Activated CD8-positive, alpha-beta memory T cell treated with anti-CD3 and anti-CD28 coated beads, Interleukin-2, amount 50 U/mL, for 24 hours (primary cell): ENCODE results near the gene TC2N.
A peak's percentile ranks its signal among the peaks of the same experiment; 100 is the strongest.
"Not testable (repeated sequence)": the region's sequence is repeated elsewhere in the genome, so short reads cannot be mapped to it uniquely, and the experiment has no call there.

Experiments
- DNase-seq: peaks from one replicate; pipeline ENCODE4 v3.0.0-alpha.2; 2020; ENCODE audit errors: extremely low read depth

The TC2N gene

DNA sequence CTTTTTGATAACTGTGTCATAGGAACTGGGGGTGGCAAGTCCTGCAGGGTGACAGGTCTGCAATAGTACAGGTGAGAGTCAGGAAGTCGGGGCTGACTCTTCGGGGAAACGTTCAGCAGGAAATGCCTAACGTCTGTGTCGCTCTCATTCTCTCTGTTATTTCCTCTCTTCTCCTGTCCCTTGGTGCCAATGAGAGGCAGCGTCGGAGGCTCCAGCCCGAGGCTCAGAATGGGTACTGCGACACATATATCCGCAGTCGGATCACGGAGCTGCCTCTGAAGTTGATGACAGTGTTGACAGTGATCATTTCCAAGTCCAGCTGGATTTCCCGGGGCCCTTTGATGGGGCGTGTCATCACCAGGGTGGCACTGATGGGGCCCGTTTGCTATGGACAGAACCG lies 2.7 kb upstream of the TC2N start:
- no peak for DNase-seq

DNA sequence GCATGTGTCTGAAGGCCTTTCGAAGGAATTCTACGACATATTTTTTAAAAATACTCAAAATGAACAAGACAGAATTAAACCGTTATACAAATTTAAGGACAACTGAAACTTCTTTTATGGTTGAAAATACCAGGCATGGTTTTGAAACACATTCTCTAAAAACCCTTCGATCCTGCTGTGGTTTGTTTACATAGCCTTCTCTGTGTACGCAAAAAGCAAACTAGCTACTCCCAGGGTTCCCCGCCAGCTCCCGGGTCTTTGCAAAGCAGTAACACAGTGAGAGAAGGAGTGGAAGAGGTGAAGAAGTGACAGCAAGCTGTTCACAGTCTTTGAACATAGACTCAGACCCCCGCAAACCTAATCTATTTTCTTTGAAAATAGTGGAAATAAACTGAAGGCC lies 2.2 kb upstream of the TC2N start:
- DNase-seq, result no peak

DNA sequence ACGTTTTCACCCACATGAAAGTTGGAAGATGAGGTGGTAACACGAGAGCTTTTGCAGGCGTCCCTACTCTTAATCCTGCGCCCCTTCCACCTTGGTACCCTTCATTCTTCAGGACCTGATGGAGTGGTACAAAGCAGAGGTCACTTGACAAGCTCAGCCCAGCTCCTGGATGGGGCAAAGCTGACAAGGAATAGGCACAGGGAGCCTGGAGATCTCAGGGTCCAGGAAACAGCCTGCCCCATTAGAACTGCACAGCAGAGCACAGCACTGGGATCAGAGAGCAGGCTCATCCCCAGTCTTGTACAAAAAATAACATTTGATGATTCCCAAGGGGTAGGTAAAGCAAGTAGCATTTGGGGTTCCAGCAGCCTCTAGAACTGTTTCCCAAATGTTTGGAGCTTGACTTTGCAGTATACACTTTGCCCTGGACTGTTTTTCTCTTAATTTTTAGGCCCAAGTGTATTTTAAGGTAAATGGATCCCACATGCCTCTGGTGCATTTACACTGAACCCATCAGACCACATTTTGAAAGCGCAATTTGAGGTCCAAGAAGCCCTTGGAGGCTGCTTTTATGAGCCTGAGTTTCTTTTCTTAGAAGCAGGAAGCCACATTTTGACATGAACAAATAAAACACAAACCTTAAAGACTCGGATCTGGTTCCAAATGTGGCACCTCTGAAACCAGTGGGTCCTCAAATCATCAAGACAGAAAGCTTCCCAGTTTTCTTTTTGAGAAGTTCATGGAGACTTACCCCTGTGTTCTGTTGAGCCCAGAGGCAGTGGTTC lies 633 bp downstream of the TC2N start:
- no peak for DNase-seq

DNA sequence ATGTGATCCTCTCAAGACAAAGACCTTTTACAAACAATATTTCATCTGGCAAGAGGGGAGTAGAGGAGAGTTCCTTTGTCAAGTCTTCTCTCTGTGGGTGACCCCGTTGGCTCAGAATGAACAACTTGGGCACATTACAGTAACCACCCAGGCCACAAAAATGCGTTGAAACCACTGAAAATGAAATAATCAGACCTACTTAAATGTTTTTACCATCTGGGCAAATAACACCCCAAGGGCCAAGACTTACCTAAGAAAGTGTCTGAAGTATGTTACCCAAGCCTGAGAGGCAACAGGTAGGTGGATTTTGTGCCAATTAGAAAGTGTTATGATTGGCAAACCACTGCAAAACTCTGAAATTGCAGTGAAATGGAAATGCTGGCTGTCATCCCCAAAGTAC lies 1.3 kb downstream of the TC2N start:
- no peak for DNase-seq

DNA sequence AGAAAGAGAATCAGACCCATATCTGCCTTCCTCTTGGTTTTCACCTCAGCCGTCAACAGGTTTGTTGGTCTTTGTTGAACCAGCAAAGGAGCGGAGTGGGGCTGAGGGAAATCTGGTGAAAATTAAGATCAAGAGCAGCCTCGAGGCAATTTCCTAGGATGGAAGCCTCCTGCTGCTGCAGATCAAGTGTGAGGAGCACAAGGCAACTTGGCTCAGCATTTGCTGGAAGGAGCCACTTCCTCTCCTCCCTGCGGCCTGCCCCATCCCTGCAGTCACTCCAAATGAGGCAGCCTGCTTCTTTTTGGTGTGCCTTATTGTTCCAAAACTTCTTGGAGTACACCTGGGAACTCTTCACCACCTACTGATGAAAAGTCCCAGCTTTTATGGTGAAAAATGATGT lies 4.9 kb downstream of the TC2N start:
- DNase-seq, result no peak

DNA sequence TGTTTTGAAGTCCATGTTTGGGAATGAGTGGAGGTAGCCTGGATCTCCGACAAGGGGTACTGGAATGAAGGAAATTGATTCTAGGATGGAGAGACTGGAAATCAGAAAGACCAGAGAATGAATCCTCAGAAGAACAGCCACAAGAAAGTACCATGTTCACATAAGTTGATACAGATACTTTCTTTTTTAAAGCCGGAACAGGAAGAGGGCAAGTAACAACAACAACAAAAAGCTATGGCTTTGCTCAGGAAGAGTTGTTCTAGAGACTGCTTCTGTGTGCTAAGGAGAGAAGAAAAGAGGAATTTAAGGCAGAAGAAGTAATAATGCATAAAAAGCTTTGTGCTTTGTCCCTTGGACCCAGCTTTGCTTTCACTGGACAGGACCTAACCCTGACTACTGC lies 6.2 kb downstream of the TC2N start:
- DNase-seq, result no peak

DNA sequence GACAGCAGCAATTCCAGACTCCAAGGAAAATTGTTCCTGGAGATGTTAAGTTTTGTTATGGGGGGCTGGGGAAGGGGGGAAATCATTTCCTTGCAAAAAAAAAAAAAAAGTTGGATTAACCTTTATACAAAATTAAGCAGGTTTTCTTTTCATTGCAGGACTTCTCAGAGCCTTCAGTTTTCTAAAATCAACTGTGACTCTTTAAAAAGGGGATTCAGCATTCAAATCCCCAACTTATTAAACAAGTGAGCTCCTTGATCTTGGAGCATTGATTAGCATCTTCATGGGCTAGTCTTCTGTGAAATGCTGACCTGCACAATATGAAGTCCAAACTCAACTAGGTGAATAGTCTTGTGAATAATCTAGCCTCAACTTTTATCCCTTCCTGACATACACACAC lies 7.1 kb downstream of the TC2N start:
- DNase-seq, result no peak

DNA sequence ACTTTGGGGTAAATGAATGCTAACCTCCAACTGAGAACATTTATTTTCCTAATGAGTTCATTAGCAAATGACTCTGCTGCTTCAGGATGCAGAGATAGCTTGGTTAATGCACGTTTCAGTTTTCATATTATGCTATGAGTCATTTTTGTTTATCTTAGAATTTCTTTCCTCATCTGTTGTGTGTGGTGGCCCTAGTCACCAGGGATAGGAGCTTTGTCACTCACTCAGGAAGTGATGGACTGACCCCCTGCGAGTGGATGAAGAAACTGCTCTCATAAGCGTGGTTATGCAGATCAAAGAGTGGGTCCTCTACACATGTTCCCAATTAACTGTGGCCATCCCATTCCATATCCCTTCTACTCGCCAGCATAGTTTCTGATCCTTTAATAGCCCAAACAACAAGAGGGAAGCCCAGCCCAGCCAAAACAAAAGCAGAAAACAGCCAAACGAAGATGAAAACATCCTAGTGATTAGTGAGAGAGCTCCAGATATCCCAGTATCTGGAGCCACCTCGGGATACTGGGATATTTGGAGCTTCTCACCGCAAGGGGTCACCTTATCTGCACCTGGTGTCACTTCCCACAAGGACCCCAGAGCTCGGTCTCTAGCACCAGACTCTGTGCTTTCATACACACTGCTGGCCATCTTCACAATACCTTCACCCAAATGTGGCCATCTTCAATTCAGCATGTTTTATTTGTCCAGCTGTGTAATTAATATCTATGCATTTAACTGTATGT lies 8.6 kb downstream of the TC2N start:
- no peak for DNase-seq

DNA sequence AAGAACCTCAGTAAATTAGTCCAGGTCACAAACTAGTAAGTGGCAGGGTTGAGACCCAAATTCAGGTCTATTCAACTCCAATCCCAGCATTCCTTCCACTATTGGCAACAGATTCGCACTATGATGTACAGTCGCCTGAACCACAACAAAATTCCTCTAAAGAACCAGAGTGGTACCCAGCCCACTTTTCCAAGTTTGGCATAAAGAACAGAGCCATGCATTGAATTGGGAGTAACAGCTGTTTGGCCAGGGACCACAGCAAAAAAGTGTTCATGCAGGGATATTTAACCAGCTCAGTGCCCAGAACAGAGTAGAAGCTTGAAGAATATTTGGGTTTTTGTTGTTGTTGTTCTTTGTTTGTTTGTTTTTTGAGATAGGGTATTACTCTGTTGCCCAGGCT lies 9.7 kb downstream of the TC2N start:
- DNase-seq, result no peak

DNA sequence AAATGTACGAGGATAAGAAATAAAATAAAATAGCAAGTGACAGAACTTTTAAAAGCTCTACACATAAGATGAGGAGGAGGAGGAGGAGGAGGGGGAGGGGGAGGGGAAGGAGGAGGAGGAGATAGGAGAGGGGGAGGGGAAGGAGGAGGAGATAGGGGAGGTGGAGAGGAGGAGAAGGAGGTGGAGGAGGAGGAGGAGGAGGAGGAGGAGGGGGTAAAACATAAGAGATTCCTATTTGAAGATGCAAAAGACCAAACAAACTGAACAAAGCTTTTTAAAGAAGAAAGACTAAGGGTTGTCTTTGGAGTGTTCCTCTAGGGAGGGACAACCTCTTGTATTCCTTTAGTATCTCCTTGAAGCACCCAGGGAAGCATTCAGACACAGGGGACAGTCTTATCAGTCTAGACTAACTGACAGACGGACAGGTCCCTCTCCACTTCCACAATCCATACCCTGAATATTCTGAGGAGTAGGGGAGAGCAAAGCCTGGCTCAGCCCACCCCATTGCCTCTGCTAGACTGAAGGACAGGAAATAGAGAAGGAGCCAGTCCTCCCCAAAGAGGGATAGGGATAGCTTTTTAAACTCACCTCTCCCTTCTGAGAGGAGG lies 12.9 kb downstream of the TC2N start:
- DNase-seq, result no peak

DNA sequence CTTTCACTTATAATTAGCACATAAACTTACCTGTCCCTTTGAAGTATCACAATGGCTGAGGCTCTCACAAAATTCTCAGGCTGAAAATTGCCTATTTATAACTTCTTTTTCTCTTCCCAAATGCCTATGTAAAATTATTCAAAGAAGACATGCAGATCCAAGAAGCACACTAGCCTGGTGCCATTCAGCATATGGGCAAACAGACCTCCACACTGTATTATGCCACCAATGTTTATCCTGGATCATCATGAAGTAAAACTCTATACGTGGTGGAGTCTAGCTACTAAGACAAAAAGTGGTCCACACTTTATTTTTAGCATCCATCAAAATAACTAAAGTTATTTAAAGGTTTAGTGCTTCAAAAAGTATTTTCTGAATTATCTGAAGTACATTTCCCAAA lies 15.8 kb downstream of the TC2N start:
- no peak for DNase-seq

DNA sequence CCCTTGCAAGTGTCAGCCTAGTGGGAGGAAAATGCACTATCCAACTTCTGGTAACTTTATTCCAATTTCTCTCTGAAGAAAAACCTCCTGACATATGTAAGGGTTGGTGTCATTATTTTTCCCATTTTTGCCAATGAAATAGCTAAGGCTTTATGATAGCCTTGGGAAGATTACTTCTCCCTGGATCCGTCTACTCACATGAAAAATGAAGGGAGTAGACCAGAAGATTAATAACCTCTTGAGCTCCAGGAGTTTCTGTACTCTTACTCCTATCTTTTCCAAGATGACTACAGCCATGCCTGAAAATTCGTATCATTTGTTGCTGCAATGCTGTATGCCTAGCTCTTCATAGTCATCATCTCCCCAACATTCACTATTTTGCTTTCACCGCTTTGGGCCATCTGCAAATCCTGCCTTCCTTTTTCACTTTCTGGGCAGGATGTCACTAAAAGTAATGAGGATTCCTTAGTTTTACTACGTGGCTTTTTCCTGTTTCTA lies 18.8 kb downstream of the TC2N start:
- no peak for DNase-seq

DNA sequence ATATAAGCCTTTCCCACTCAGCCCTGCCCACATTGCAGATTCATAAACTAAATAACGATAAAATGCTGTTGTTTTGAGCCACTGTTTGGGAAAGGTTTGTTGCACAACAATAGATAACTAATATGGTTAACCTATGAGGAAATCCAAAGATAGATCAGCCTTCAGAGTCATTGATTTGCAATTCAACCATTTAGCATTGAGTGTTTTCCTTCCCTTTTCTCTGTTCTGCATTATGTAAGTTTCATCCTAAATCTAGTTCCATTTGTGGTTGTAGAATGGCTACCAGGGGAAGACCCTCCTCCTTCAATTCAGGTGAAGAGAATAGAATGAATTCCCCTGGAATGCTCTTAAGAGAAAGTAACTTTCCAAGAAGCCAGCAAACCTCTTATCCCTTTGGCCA lies 19.6 kb downstream of the TC2N start:
- no peak for DNase-seq

DNA sequence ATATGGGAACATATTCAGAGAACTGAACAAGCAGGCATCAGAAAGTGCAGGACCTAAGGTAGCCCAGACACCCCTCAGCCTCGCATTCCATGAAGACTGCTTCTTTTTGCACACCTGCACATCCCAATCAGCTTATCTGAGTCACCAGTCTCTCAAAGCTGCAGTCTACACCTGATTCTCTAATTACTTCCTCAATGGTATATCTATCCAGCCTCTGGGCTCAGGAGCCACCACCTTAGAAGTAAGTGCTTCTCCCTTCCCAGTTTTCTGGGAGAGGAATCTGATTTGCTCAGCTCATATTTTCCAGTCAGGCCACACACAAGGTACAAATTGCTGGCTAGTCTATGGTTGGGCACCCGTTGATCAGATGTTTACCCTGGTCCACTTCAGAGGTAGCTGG lies 21.7 kb downstream of the TC2N start:
- DNase-seq, result no peak

DNA sequence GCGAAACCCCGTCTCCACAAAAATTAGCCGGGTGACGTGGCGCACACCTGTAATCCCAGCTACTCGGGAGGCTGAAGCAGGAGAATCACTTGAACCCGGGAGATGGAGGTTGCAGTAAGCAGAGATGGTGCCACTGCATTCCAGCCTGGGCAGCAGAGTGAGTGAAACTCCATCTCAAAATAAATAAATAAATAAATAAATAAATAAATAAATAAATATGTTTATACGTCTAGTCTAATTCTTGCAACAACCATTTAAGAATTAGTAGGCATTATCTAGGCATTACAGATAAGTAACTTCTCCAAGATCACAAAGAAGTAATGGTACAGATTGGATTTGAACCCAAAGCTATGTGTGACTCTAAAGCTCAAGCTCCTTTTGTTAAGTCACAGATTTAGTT lies 22.3 kb downstream of the TC2N start:
- not testable (repeated sequence) for DNase-seq

DNA sequence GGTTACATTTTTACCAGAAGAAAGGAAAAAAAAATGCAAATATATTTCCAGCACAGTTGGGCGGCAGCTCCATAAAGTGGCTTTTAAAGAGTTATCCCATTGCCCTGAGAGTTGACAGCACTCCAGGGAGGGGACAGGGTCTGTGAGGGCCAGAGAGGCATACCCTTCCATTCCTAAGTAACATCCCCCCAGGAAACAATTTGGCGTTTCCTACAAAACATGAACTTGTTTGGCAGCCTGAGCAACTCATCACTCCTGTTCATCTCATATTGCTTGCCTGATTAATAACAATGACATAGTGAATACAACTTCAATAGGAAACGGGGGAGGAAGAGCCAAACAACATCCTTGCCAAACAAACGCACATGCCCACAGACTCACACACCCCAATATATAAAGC lies 23.3 kb downstream of the TC2N start:
- no peak for DNase-seq

DNA sequence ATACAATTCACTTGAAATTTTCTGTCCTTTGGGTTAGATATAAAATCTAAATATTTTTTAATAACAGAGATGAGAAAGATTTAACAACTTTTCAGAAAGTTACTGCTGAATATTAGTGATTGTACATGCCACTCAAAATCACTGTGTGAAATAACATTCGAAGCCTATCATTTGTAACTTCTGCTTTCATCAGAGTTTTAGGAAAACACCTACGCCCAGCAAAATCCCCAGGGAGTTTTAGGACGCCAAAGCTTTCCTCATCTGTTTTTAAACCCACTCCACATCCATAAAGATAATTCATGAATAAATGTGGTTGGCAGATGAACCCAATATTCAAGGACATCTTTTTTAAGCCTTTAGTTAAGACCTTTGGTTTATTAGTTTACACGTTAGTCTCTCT lies 23.9 kb downstream of the TC2N start:
- no peak for DNase-seq

DNA sequence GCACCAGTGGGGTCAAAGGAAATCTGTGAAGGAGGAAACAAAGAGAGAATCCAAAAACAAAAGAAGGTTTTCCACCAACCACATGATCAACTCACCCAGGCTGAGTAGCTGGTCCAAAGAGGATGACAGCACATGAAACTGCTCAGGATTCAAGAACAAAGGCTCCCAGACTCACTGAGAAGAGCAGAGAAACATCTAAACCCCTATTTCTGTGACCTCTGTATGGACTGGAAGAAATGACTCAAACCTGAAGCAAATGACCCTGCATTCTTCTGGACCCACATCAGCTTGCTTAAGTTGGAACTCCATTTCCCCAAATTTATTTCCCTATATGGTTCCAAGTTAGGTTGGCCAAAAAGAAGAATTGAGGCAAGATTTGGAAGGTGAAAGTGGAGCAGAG lies 26.3 kb downstream of the TC2N start:
- no peak for DNase-seq

DNA sequence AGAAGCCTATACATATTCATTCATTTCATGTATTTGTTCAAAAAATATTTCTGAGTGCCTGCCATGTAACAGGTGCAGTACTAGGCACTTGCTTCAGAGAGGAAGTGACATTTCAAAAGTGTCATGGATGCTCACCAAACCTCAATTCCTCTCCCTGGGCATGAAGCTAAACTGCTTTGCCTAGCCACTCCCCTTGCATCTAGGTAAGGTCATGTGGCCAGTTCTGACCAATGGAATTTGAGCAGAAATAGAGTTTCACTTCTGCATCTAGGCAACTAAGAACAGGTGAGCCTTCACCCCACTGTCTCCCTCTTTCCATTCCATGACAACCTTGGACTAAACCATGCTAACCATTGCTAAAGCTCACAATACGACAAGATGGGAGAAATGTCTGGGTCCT lies 27.6 kb downstream of the TC2N start:
- no peak for DNase-seq

DNA sequence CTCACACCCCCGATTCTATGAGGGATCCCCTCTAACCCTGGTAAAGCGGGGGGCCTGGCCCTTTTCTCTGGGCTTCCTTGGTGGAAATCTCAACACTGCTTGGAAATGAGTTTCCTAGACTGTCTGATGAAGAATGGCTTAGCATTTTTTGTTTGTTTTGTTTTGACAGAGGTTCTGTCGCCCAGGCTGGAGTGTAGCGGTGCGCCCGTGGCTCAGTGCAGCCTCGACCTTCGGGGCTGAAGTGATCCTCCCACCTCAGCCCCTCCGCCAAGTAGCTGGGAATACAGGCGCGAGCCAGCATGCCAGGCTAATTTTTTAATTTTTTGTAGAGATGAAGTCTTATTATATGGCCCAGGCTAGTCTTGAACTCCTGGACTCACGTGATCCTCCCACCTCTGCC lies 30.3 kb downstream of the TC2N start:
- no peak for DNase-seq

DNA sequence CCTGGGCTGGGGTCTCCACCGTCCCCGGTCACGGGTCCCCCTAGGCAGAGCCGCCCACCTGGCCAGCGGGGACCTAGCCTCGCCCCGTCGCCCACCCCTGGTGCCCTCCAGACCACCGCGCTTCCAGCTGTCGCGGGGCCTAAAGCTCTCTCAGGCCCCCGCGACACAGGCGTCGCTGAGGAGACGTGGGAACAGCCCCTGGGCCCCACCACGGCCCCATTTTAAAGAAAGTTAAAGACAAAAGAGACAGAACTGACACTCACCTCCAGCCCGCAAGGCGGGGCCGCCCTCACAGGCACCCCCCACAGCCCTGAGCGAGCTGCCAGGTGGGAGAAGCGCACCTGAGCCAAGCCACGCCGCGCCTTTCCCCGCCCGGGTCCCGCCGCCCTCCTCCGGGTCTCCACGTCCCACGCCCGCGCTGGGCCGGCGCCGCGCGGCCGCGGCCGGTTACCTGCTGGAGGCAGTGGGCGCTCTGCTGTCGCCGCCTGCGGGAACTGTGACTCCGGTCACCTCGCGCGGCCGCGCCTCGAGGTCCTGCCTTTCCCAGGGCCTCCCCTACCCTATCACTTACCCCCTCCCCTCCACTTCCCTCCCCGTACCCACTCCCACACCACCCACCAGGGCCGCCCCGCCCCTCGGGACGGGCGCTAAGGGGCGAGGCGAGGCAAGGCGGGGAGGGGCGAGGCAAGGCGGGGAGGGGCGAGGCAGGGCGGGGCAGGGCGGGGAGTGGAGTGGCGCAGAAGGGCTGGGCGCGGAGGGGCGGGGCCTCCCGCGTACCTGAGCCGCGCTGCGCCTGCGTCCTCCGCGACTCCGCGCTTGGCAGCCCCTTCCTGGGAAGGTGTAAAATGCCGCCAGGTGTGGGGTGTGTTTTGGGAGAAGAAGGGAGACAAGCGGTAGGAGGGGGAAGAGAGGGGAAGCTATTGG lies 31.2 kb downstream of the TC2N start:
- peak; percentile 60 for DNase-seq
